CD14-positive monocyte (primary cell): Measurements from ENCODE around the gene PIERCE2. TPM values are rescaled to one million over a fixed set of nuclear protein-coding genes. Genes with fewer than 3 reads are reported as not detected.

Source experiments
- DNase-seq, 3 donors: peaks; one replicate each; pipeline ENCODE4 v3.0.0-alpha.2; 2011 to 2022
- H2AFZ ChIP-seq: 2 replicates; pipeline ENCODE4 v1.6.0; 2012; ENCODE audit warnings: mild to moderate bottlenecking, low read depth, low read length, inconsistent platforms; ENCODE audit not compliant: insufficient read depth, poor library complexity, severe bottlenecking
- H3K27ac ChIP-seq, 2 donors: 1 replicate in 1 of 2; 2 replicates in 1 of 2; pipeline ENCODE4 v1.5.1; 2012 to 2013; ENCODE audit warnings: low read length in 2 of 2, control low read depth in 1 of 2, inconsistent platforms in 1 of 2, low read depth in 1 of 2, mild to moderate bottlenecking in 1 of 2
- H3K27me3 ChIP-seq, 2 donors: one replicate each; pipeline versions ENCODE4 v1.6.0 to v1.6.1; 2011 to 2013; ENCODE audit warnings: low read length in 2 of 2; ENCODE audit not compliant: control insufficient read depth in 2 of 2, insufficient read depth in 2 of 2
- H3K36me3 ChIP-seq, 2 donors: replicated peaks in 1 of 2; 1 replicate in 1 of 2; 2 replicates in 1 of 2; pipeline versions ENCODE4 v1.5.1 to v1.6.1; 2012 to 2013; ENCODE audit warnings: low read length in 2 of 2, control low read depth in 1 of 2, inconsistent platforms in 1 of 2, mild to moderate bottlenecking in 1 of 2; ENCODE audit not compliant: insufficient read depth in 2 of 2, control insufficient read depth in 1 of 2
- H3K4me1 ChIP-seq, 2 donors: 1 replicate in 1 of 2; 2 replicates in 1 of 2; pipeline versions ENCODE4 v1.5.1 to v1.6.1; 2012 to 2013; ENCODE audit warnings: low read length in 2 of 2, control low read depth in 1 of 2, inconsistent platforms in 1 of 2, mild to moderate bottlenecking in 1 of 2, moderate library complexity in 1 of 2; ENCODE audit not compliant: insufficient read depth in 2 of 2, control insufficient read depth in 1 of 2
- H3K4me2 ChIP-seq: replicated peaks from 2 replicates; pipeline ENCODE3; 2012; ENCODE audit warnings: low read length, moderate library complexity, mild to moderate bottlenecking; ENCODE audit not compliant: poor library complexity, severe bottlenecking; ENCODE audit errors: extremely low read depth
- H3K4me3 ChIP-seq, 3 experiments: fragments of 200-600 bp in 1 of 3; sonication (generic) in 1 of 3; replicated peaks in 1 of 3; 1 replicate in 2 of 3; 2 replicates in 1 of 3; pipeline ENCODE4 v1.5.1; 2011 to 2013; ENCODE audit warnings: low read length in 3 of 3, mild to moderate bottlenecking in 3 of 3, control low read depth in 2 of 3, low read depth in 2 of 3, inconsistent platforms in 1 of 3, moderate library complexity in 1 of 3
- H3K79me2 ChIP-seq: 2 replicates; pipeline ENCODE4 v1.6.0; 2012; ENCODE audit warnings: mild to moderate bottlenecking, control low read depth, inconsistent platforms, low read length, moderate library complexity; ENCODE audit not compliant: insufficient read depth
- H3K9ac ChIP-seq: 2 replicates; pipeline ENCODE4 v1.6.0; 2017; ENCODE audit warnings: low read length, mild to moderate bottlenecking; ENCODE audit not compliant: insufficient read depth, poor library complexity, severe bottlenecking
- H3K9me3 ChIP-seq, 2 donors: replicated peaks in 1 of 2; 1 replicate in 1 of 2; 2 replicates in 1 of 2; pipeline versions ENCODE4 v1.5.1 to v1.6.1; 2012 to 2013; ENCODE audit warnings: low read length in 2 of 2, control low read depth in 1 of 2; ENCODE audit not compliant: control insufficient read depth in 1 of 2, insufficient read depth in 1 of 2
- H4K20me1 ChIP-seq: 2 replicates; pipeline ENCODE4 v1.6.0; 2012; ENCODE audit warnings: mild to moderate bottlenecking, low read length, control low read depth, moderate library complexity; ENCODE audit not compliant: insufficient read depth
- H3K27ac Mint-ChIP-seq, 7 donors: one replicate each; pipeline ENCODE4 v1.8.0; 2020; ENCODE audit warnings: mild to moderate bottlenecking in 7 of 7, mixed read lengths in 7 of 7, moderate library complexity in 6 of 7, inconsistent platforms in 2 of 7
- H3K27me3 Mint-ChIP-seq, 3 donors: one replicate each; pipeline ENCODE4 v1.8.0; 2021 to 2022; ENCODE audit warnings: low read depth in 3 of 3, mild to moderate bottlenecking in 3 of 3, mixed read lengths in 3 of 3, moderate library complexity in 3 of 3, inconsistent platforms in 1 of 3
- H3K36me3 Mint-ChIP-seq, 2 donors: one replicate each; pipeline ENCODE4 v1.8.0; 2020; ENCODE audit warnings: mixed read lengths in 2 of 2, inconsistent platforms in 1 of 2, mild to moderate bottlenecking in 1 of 2
- H3K4me1 Mint-ChIP-seq: one replicate; pipeline ENCODE4 v1.8.0; 2020; ENCODE audit warnings: mild to moderate bottlenecking, mixed read lengths
- H3K4me3 Mint-ChIP-seq, 2 donors: one replicate each; pipeline ENCODE4 v1.8.0; 2020; ENCODE audit warnings: mild to moderate bottlenecking in 2 of 2, mixed read lengths in 2 of 2, moderate library complexity in 1 of 2
- H3K9me3 Mint-ChIP-seq, 7 donors: one replicate each; pipeline ENCODE4 v1.8.0; 2020 to 2022; ENCODE audit warnings: mixed read lengths in 7 of 7, mild to moderate bottlenecking in 6 of 7, moderate library complexity in 6 of 7, inconsistent platforms in 2 of 7
- WGBS: methylation state at CpG from one replicate; pipeline ENCODE4 v1.1.5; 2013; ENCODE audit warnings: missing lambda C conversion rate; ENCODE audit not compliant: insufficient coverage; 5-methylcytosine and 5-hydroxymethylcytosine counted together
- intact Hi-C, 2 donors: fragments of 100-400 bp; cut with micrococcal nuclease; formaldehyde crosslinking; loops; one replicate each; pipeline versions ENCODE4 v1.15.0 to v1.15.1; 2023
- polyA plus RNA-seq, 3 donors: library from polyadenylated mRNA; depleted of rRNA in 1 of 3; unstranded in 2 of 3; stranded (reverse) in 1 of 3; fragments of 300-500 nt in 2 of 3; fragments of >200 nt in 1 of 3; fragmentation: Illumina TruSeq in 2 of 3; gene quantifications; 1 replicate in 2 of 3; 2 replicates in 1 of 3; pipeline ENCODE4 v1.2.3, GENCODE V29; 2012 to 2021
- TF ChIP-seq, protein P1 (sequence below): fragments of 200-600 bp; IDR thresholded peaks from one replicate; pipeline ENCODE4 v1.8.0; 2022; ENCODE audit warnings: antibody characterized with exemption, mild to moderate bottlenecking

PIERCE2 gene
- polyA plus RNA-seq, 3 donors: 0.13 to 1.3 (median 0.61) TPM

DNA sequence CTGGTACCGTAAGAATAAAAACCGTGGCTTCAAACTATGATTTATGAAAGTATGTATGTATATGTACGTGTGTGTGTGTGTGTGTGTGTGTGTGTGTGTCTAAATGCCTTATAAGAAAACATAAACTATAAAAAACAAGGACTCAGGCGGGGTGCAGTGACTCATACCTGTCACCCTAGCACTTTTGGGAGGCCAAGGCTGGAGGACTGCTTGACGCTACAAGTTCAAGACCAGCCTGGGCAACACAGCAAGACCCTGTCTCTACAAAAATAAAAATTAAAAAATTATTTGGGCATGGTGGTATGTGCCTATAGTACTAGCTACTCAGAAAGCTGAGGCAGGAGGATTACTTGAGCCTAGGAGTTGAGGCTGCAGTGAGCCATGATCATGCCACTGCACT is 29.2 kb upstream of the PIERCE2 start:
- H3K36me3 ChIP-seq: peaks cover 74 to 98% of the 10 kb centered on the region in 2 donors
- H3K4me1 ChIP-seq: peaks cover 3 to 14% of the 10 kb centered on the region in 2 donors
- H3K4me3 ChIP-seq: no peak overlapping the region
- H3K27ac ChIP-seq: no peak overlapping the region
- H3K27me3 Mint-ChIP-seq: peaks cover 0 to 2% (median 0%) of the 10 kb centered on the region in 3 donors
- no peak overlapping the region for H3K4me2 ChIP-seq
- H3K27ac Mint-ChIP-seq: no peak overlapping the region
- peaks cover 10% of the 10 kb centered on the region for H3K79me2 ChIP-seq
- DNase-seq: no peak
- peaks cover 33% of the 10 kb centered on the region for H4K20me1 ChIP-seq
- TF ChIP-seq, protein P1, sequence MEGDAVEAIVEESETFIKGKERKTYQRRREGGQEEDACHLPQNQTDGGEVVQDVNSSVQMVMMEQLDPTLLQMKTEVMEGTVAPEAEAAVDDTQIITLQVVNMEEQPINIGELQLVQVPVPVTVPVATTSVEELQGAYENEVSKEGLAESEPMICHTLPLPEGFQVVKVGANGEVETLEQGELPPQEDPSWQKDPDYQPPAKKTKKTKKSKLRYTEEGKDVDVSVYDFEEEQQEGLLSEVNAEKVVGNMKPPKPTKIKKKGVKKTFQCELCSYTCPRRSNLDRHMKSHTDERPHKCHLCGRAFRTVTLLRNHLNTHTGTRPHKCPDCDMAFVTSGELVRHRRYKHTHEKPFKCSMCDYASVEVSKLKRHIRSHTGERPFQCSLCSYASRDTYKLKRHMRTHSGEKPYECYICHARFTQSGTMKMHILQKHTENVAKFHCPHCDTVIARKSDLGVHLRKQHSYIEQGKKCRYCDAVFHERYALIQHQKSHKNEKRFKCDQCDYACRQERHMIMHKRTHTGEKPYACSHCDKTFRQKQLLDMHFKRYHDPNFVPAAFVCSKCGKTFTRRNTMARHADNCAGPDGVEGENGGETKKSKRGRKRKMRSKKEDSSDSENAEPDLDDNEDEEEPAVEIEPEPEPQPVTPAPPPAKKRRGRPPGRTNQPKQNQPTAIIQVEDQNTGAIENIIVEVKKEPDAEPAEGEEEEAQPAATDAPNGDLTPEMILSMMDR: no peak
- no peak overlapping the region for H3K4me3 Mint-ChIP-seq
- intact Hi-C loops: loop anchor here in 1 of 2 donors (10.0 kb wide), 1 partner anchor 46 kb away; no protein-coding TSS in a partner anchor
- H3K9me3 Mint-ChIP-seq: peaks cover 0 to 5% (median 0%) of the 10 kb centered on the region in 7 donors
- no peaks in the 10 kb centered on the region for H3K9me3 ChIP-seq
- no peak overlapping the region for H2AFZ ChIP-seq
- no peak overlapping the region for H3K9ac ChIP-seq
- H3K36me3 Mint-ChIP-seq: peaks cover 61 to 92% of the 10 kb centered on the region in 2 donors
- no CpG with 5 or more reads among the region's 5 CpGs for WGBS
- no peaks in the 10 kb centered on the region for H3K27me3 ChIP-seq
- peaks cover 13% of the 10 kb centered on the region for H3K4me1 Mint-ChIP-seq

DNA sequence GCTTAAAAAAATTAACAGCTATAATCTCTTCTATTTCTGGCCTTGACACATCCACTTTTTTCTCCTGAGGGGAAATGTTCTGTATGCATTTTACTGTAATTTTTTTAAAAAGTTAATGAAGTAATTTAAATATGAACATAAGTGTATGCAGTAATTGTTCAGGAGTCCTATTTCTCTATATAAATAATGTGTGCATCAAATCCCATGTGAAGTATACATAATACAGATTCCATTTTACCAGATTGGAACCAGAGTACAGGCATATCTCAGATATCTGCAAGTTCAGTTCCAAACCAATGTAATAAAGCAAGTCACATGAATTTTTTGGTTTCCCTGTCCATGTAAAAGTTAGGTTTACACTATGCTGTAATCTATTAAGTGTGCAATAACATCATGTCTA is 26.7 kb upstream of the PIERCE2 start:
- Mint-ChIP-seq H3K27me3 (peaks cover 0 to 2% (median 0%) of the 10 kb centered on the region in 3 donors), H3K9me3 (peaks cover 0 to 5% (median under 1%) of the 10 kb centered on the region in 7 donors), H3K36me3 (peaks cover 71 to 96% of the 10 kb centered on the region in 2 donors)

More for the DNA sequence above, 26.7 kb upstream of the PIERCE2 start:
- Mint-ChIP-seq H3K4me1 (peaks cover 1% of the 10 kb centered on the region), H3K27ac (no peak overlapping the region), H3K4me3 (no peak overlapping the region)
- DNase-seq: no peak
- peaks cover 33% of the 10 kb centered on the region for H4K20me1 ChIP-seq
- intact Hi-C loops: no loop called here
- no peak overlapping the region for H3K9ac ChIP-seq
- no peaks in the 10 kb centered on the region for H3K4me1 ChIP-seq
- no peak overlapping the region for H3K4me3 ChIP-seq
- H3K4me2 ChIP-seq: no peak overlapping the region
- no peak overlapping the region for H3K27ac ChIP-seq
- H3K27me3 ChIP-seq: no peaks in the 10 kb centered on the region
- peaks cover 77 to 98% of the 10 kb centered on the region in 2 donors for H3K36me3 ChIP-seq
- TF ChIP-seq, protein P1: no peak
- H3K79me2 ChIP-seq: peaks cover 19% of the 10 kb centered on the region
- H3K9me3 ChIP-seq: no peaks in the 10 kb centered on the region
- no peak overlapping the region for H2AFZ ChIP-seq
